Upper lobe of left lung (tissue), 4 donors: ENCODE results near the gene CCDC88A.

ENCODE experiments used
- EP300 ChIP-seq, 4 donors: sonication (generic); formaldehyde crosslinking; IDR thresholded peaks; one replicate each; pipeline ENCODE4 v1.5.1; 2017; ENCODE audit warnings: antibody characterized with exemption in 4 of 4, control low read depth in 2 of 4
- POLR2A ChIP-seq, 4 donors: fragments of 450-650 bp; IDR thresholded peaks; one replicate each; pipeline ENCODE4 v1.5.1; 2016 to 2017; ENCODE audit warnings: antibody characterized with exemption in 4 of 4, mild to moderate bottlenecking in 2 of 4
- POLR2AphosphoS5 ChIP-seq, 2 donors: sonication (generic); formaldehyde crosslinking; IDR thresholded peaks; one replicate each; pipeline ENCODE4 v1.5.1; 2017; ENCODE audit warnings: antibody characterized with exemption in 2 of 2
- TF ChIP-seq, protein P1 (sequence below), 6 experiments: fragments of 450-650 bp in 4 of 6; fragments of 200-600 bp in 2 of 6; sonication (generic) in 2 of 6; IDR thresholded peaks; one replicate each; pipeline ENCODE4 v1.5.1; 2016 to 2019; ENCODE audit warnings: antibody characterized with exemption in 6 of 6

DNA sequence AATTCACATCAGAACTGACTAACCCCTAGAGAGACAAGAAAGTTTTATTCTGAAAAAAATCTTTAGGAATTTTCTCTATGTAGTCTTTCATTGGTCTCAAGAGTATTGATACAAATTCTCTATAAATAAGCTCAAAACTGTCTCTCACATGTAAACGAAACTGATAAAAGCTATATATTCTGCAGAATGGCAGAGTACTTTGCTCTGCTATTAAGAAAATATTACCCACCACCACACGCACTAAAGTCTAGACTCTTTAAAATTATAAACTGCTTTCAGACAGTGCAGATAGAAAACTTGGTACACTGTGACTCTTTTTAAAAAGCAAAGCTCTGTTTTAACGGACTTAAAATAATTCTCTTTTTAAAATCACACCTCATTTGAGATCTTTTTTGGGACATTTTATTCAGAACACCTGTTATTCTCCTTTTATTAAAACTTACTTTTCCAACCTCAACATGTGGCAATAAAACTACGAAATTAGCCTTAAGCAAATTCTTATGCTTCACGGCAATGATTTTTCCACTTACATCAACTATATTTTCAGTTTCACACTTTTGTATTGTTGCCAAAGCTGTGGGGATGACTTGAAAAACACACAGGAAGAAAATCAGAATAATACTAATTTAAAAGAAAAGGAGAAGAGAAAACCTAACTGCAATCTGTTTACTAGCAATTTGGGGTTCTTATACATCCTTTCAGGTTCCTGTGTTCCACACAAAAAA, 58.0 kb downstream of the CCDC88A start:
- TF ChIP-seq, protein P1, sequence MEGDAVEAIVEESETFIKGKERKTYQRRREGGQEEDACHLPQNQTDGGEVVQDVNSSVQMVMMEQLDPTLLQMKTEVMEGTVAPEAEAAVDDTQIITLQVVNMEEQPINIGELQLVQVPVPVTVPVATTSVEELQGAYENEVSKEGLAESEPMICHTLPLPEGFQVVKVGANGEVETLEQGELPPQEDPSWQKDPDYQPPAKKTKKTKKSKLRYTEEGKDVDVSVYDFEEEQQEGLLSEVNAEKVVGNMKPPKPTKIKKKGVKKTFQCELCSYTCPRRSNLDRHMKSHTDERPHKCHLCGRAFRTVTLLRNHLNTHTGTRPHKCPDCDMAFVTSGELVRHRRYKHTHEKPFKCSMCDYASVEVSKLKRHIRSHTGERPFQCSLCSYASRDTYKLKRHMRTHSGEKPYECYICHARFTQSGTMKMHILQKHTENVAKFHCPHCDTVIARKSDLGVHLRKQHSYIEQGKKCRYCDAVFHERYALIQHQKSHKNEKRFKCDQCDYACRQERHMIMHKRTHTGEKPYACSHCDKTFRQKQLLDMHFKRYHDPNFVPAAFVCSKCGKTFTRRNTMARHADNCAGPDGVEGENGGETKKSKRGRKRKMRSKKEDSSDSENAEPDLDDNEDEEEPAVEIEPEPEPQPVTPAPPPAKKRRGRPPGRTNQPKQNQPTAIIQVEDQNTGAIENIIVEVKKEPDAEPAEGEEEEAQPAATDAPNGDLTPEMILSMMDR (IDR thresholded peaks at IDR 0.05): no peak
- TF ChIP-seq POLR2A (IDR thresholded peaks at IDR 0.05) (no peak), POLR2AphosphoS5 (IDR thresholded peaks at IDR 0.05) (no peak), EP300 (IDR thresholded peaks at IDR 0.05) (no peak)
